ENCODE results near the gene SST.
"Not testable (repeated sequence)": the region's sequence is repeated elsewhere in the genome, so short reads cannot be mapped to it uniquely, and the experiment has no call there.

Gene SST

DNA sequence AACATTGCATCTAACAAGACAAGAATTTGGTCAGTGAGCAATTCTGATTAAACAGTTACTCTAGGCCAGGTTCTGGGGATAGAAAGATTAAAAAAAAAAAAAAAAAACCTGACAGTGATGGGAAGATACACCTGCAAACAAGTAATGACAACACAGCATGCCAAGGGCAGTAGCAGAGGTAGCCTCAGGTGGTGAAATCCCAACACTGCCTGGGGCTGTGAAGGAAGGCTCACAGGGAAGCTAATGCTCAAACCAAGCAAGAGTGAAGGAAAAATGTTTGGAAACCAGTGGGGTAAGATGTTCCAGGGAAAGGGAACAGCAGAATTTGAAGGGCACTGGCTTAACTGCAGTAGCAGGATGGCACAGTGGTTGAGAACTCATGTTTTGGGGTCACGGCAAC, 23.2 kb upstream of the SST start:
- CTCF ChIA-PET: no interaction called here
- POLR2A ChIA-PET: no interaction called here
- no peak for TF ChIP-seq CTBP1 (IDR thresholded peaks at IDR 0.05; ENCODE audit: borderline replicate concordance)
- DNase-seq (ENCODE audit: extremely low spot score): no peak

- no peak for DNase-seq (ENCODE audit: extremely low spot score)
- CTCF ChIA-PET: no interaction called here
- TF ChIP-seq FOXM1 (IDR thresholded peaks at IDR 0.05; ENCODE audit: borderline replicate concordance): no peak
- POLR2A ChIA-PET: no interaction called here
Observed at GRCh38 chr3:187689984-187690383, 19.8 kb upstream of the SST start.

- POLR2A ChIA-PET: no interaction called here
Observed at GRCh38 chr3:187686621-187687273, 16.6 kb upstream of the SST start.

GRCh38 chr3:187685948-187686347, 15.8 kb upstream of the SST start:
- POLR2A ChIA-PET: no interaction called here
- TF ChIP-seq FOXA1 (IDR thresholded peaks at IDR 0.05) (no peak), ARNT (IDR thresholded peaks at IDR 0.05) (no peak), SUZ12 (IDR thresholded peaks at IDR 0.05) (no peak), ZNF384 (IDR thresholded peaks at IDR 0.05) (no peak), SP1 (IDR thresholded peaks at IDR 0.05) (no peak), FOXM1 (IDR thresholded peaks at IDR 0.05; ENCODE audit: borderline replicate concordance) (no peak), L3MBTL2 (conservative IDR thresholded peaks at IDR 0.05) (no peak), CTBP1 (IDR thresholded peaks at IDR 0.05; ENCODE audit: borderline replicate concordance) (no peak), LEF1 (IDR thresholded peaks at IDR 0.05; ENCODE audit: borderline replicate concordance) (no peak), ELF4 (IDR thresholded peaks at IDR 0.05) (no peak), NFRKB (IDR thresholded peaks at IDR 0.05) (no peak), TARDBP (IDR thresholded peaks at IDR 0.05) (no peak), FOXK2 (IDR thresholded peaks at IDR 0.05) (no peak), HDGF (IDR thresholded peaks at IDR 0.05; ENCODE audit: borderline replicate concordance) (no peak), BHLHE40 (IDR thresholded peaks at IDR 0.05; ENCODE audit: borderline replicate concordance) (no peak)
- TF ChIP-seq, protein P1, sequence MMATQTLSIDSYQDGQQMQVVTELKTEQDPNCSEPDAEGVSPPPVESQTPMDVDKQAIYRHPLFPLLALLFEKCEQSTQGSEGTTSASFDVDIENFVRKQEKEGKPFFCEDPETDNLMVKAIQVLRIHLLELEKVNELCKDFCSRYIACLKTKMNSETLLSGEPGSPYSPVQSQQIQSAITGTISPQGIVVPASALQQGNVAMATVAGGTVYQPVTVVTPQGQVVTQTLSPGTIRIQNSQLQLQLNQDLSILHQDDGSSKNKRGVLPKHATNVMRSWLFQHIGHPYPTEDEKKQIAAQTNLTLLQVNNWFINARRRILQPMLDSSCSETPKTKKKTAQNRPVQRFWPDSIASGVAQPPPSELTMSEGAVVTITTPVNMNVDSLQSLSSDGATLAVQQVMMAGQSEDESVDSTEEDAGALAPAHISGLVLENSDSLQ (IDR thresholded peaks at IDR 0.05): no peak
- DNase-seq (ENCODE audit: extremely low spot score): no peak
- CTCF ChIA-PET: no interaction called here

More at GRCh38 chr3:187686621-187687273, 16.6 kb upstream of the SST start:
- no peak for DNase-seq (ENCODE audit: extremely low spot score)
- CTCF ChIA-PET: interaction anchor here (0.6 to 1.2 kb wide), 2 partner anchors 17 to 367 kb away, joined by 3 to 4 read pairs; no protein-coding TSS in a partner anchor
- no peak for TF ChIP-seq FOXM1 (IDR thresholded peaks at IDR 0.05; ENCODE audit: borderline replicate concordance)
- TF ChIP-seq SUZ12 (IDR thresholded peaks at IDR 0.05): no peak
- no peak for TF ChIP-seq NFRKB (IDR thresholded peaks at IDR 0.05)
- TF ChIP-seq BHLHE40 (IDR thresholded peaks at IDR 0.05; ENCODE audit: borderline replicate concordance): no peak
- no peak for TF ChIP-seq L3MBTL2 (conservative IDR thresholded peaks at IDR 0.05)
- no peak for TF ChIP-seq LEF1 (IDR thresholded peaks at IDR 0.05; ENCODE audit: borderline replicate concordance)
- no peak for TF ChIP-seq FOXA1 (IDR thresholded peaks at IDR 0.05)
- no peak for TF ChIP-seq TARDBP (IDR thresholded peaks at IDR 0.05)
- TF ChIP-seq ELF4 (IDR thresholded peaks at IDR 0.05): no peak

- no peak for DNase-seq (ENCODE audit: extremely low spot score)
- TF ChIP-seq ZNF384 (IDR thresholded peaks at IDR 0.05) (no peak), FOXM1 (IDR thresholded peaks at IDR 0.05; ENCODE audit: borderline replicate concordance) (no peak), L3MBTL2 (conservative IDR thresholded peaks at IDR 0.05) (no peak), CTBP1 (IDR thresholded peaks at IDR 0.05; ENCODE audit: borderline replicate concordance) (no peak), FOXK2 (IDR thresholded peaks at IDR 0.05) (no peak), LEF1 (IDR thresholded peaks at IDR 0.05; ENCODE audit: borderline replicate concordance) (no peak), NFRKB (IDR thresholded peaks at IDR 0.05) (no peak), BHLHE40 (IDR thresholded peaks at IDR 0.05; ENCODE audit: borderline replicate concordance) (no peak), HDGF (IDR thresholded peaks at IDR 0.05; ENCODE audit: borderline replicate concordance) (no peak), FOXA1 (IDR thresholded peaks at IDR 0.05) (no peak), SUZ12 (IDR thresholded peaks at IDR 0.05) (no peak), ELF4 (IDR thresholded peaks at IDR 0.05) (no peak), SP1 (IDR thresholded peaks at IDR 0.05) (no peak), ARNT (IDR thresholded peaks at IDR 0.05) (no peak), TARDBP (IDR thresholded peaks at IDR 0.05) (no peak)
- TF ChIP-seq, protein P1 (IDR thresholded peaks at IDR 0.05): no peak
- POLR2A ChIA-PET: no interaction called here
- CTCF ChIA-PET: no interaction called here
Observed at GRCh38 chr3:187684880-187685279, 14.7 kb upstream of the SST start.

GRCh38 chr3:187684444-187684843, 14.2 kb upstream of the SST start:
- POLR2A ChIA-PET: no interaction called here
- CTCF ChIA-PET: no interaction called here
- no peak for TF ChIP-seq LEF1 (IDR thresholded peaks at IDR 0.05; ENCODE audit: borderline replicate concordance)
- no peak for TF ChIP-seq FOXM1 (IDR thresholded peaks at IDR 0.05; ENCODE audit: borderline replicate concordance)
- TF ChIP-seq, protein P1 (IDR thresholded peaks at IDR 0.05): no peak
- no peak for TF ChIP-seq ARNT (IDR thresholded peaks at IDR 0.05)
- no peak for TF ChIP-seq L3MBTL2 (conservative IDR thresholded peaks at IDR 0.05)
- TF ChIP-seq ZNF384 (IDR thresholded peaks at IDR 0.05): no peak
- TF ChIP-seq FOXA1 (IDR thresholded peaks at IDR 0.05): no peak
- TF ChIP-seq ELF4 (IDR thresholded peaks at IDR 0.05): no peak
- no peak for TF ChIP-seq SUZ12 (IDR thresholded peaks at IDR 0.05)
- no peak for TF ChIP-seq BHLHE40 (IDR thresholded peaks at IDR 0.05; ENCODE audit: borderline replicate concordance)
- TF ChIP-seq HDGF (IDR thresholded peaks at IDR 0.05; ENCODE audit: borderline replicate concordance): no peak
- TF ChIP-seq NFRKB (IDR thresholded peaks at IDR 0.05): no peak
- no peak for TF ChIP-seq FOXK2 (IDR thresholded peaks at IDR 0.05)
- TF ChIP-seq TARDBP (IDR thresholded peaks at IDR 0.05): no peak
- no peak for TF ChIP-seq CTBP1 (IDR thresholded peaks at IDR 0.05; ENCODE audit: borderline replicate concordance)
- no peak for TF ChIP-seq SP1 (IDR thresholded peaks at IDR 0.05)
- no peak for DNase-seq (ENCODE audit: extremely low spot score)

GRCh38 chr3:187681756-187682155, 11.6 kb upstream of the SST start:
- POLR2A ChIA-PET; DNase-seq (ENCODE audit: extremely low spot score): not testable (repeated sequence)
- CTCF ChIA-PET: interaction anchor here (0.7 to 1.1 kb wide), 2 partner anchors 338 to 362 kb away, joined by 3 to 14 read pairs; no protein-coding TSS in a partner anchor

All from HEK293T (cell line).